Urothelium cell line (cell line): ENCODE results near the gene DDI2.
"Not testable (repeated sequence)": the region's sequence is repeated elsewhere in the genome, so short reads cannot be mapped to it uniquely, and the experiment has no call there.

ENCODE experiments used
- DNase-seq: peaks from one replicate; pipeline ENCODE4 v3.0.0; 2011; ENCODE audit warnings: low spot score, mixed read lengths
- FAIRE-seq: peaks from 2 replicates; lab custom pipeline; 2011; peaks lifted over from hg19 to GRCh38; lab: Jason Lieb, UNC

DDI2 gene

GRCh38 chr1:15617173-15618076 lies at the start of gene DDI2:
DDI2 (plus strand) TSS chr1:15617458; CDS start chr1:15617671, 213 bp downstream.
- DNase-seq: peak; percentile 94
- FAIRE-seq: peak; percentile 88

DNA sequence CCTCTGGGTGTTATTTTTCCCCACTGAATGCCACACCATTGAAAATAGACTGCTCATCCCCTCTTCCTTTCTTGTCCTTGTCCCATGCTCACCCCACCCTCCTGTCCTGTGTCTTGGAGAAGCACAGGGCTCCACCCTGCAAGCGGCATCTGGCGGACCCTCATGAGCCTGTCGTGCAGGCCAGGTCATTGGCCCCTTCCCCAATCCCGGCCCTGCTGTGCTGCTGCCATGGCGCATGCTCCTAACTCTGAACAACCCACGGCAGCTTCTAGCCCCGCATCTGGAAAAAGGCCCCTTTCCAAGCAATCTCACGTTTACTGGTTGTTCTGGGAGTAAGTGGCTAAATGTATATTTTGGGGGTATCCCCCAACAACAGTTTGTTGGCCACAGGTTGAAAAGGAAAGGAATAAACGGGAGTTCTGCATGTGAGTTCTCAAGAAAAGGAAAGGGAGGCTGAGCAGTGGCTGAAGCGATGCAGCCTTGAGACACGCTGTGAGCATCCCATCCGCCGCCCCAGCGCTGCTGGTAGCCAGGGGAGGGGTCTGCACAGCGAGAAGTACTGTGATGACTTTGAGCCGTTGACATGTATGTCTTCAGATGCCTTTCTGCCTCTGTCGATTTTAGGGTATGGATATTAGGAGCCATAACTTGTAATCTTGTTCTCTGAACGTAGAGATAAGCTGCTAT lies 48.7 kb upstream of the DDI2 start:
- FAIRE-seq (no peak), DNase-seq (no peak)

DNA sequence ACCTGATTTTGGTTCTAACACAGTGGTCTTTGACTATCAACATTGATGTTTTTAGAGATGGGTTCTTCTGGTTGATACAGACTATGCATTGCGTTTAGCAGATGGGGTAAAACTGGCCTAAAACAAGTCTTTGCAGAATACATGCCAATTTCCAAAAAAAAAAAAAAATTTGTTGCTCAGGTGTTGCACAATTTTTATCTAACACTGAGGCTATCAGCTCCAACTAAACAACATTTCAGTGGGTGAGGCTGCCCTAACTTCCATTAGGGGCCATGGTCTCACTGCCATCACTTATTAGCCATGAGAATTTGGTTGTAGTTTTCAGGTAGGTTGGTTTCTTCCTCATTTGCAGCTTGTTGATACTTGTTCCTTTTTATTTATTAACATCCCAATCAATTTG lies 46.4 kb upstream of the DDI2 start:
- FAIRE-seq: no peak
- no peak for DNase-seq

GRCh38 chr1:15571266-15571665 lies 46.0 kb upstream of the DDI2 start:
- DNase-seq: no peak
- FAIRE-seq: no peak

DNA sequence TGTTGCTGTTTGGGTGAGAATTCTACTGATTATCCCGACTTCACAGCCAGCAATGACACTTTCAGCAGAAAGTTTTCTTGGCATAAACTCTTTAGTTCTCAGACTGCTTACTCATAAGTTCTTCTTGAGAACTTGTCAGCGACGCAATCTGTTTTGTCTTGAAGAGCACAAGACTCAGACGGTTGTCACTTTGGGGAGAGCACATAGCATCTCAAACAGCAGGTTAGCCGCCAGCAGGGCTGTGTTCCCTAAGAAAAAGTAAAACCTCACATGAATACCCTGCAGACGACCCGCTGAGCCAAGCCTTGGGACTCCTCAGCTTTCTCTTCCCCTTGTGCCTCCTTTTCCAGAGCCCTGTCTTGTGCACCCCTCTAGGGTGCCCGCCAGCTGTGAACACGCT lies 43.8 kb upstream of the DDI2 start:
- DNase-seq (no peak), FAIRE-seq (no peak)

GRCh38 chr1:15574741-15575140 lies 42.5 kb upstream of the DDI2 start:
- FAIRE-seq: no peak
- DNase-seq: no peak

DNA sequence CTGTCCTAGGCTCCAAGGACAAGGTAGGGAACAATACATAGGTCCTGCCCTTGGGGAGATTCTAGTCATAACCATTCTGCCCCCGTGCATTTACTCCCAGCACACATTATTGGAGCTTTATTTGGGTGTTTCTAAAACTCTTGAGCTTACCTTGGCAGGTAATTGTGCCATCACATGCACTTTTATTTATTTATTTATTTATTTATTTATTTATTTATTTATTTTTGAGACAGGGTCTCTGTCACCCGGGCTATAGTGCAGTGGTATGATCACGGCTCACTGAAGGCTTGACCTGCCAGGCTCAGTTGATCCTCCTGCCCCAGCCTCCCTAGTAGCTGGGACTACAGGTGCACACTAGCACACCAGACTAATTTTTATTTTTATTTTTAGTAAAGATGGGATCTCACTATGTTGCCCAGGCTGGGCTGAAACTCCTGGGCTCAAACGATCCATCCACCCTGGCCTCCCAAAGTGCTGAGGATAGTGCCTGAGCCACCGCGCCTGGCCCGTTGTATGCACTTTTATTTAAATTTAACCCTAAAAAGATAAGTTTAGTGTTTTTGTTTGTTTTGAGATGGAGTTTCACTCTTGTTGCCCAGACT lies 41.6 kb upstream of the DDI2 start:
- FAIRE-seq (no peak), DNase-seq (no peak)

- no peak for FAIRE-seq
- no peak for DNase-seq
Observed at GRCh38 chr1:15577691-15578090, 39.6 kb upstream of the DDI2 start.

DNA sequence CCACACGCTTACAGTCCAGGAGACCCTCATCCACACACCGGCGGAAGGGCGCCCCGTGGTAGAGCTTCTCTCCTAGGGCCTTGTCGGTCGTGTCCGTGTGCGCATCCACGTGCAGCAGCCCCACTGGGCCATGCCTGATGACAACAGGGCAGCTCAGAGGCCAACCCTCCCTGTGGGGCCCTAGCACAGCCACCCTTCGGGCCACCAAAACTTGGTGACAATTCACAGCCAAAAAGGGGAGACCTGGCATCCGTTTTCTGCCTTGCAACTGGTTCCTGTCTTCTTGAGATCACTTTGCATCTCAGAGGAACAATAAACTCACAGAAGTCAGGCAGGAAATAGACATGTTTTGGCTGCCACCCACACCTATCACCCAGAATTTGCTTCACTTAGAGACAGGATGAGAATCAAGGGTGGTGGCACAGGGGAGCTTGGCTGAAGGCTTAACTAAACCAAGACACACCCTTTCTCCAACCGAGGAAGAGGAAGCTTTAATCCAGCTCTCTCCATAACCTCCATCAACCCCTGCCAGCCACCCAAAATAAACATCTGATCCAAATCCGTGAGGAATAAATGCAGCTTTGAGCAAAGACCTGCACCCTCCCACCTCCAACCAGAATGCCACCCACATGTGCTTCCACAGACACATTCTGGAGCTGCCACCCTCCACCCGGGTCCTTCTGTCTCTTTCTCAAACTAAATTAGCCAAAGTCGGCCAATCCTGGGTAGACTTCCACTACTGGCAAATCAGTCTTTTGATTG lies 38.2 kb upstream of the DDI2 start:
- DNase-seq (no peak), FAIRE-seq (no peak)

GRCh38 chr1:15579683-15580047 lies 37.6 kb upstream of the DDI2 start:
- FAIRE-seq (no peak), DNase-seq (no peak)

DNA sequence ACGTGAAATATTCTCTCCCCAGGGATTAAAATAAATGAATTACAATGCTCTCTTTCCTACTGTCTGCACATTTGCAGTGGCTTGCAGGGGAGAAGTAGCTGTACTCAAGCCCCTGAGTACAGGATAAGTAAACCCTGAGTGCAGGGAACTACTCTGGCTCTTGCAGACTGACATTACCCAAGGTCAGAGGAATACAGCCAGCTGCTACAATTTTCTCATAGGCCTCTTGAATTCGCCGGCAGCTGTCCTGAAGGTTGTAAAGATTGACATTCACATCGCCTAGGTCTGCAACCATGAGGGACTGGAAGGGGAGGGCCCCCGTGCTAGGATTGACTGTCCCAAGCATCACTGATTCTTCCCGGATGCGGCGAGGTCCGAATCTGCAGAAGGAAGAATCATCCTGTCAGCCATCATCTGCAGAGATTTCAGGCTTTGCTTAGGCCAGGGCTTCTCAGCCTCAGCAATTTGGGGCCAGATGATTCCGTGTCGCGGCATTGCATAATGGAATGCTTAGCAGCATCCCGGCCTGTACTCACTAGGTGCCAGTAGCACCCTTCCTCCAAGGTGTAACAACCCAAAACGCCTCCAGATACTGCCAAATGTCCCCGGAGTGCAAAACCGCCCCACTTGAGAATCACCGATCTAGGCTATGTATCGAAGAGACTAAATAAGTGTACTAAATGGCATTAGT lies 34.1 kb upstream of the DDI2 start:
- FAIRE-seq: no peak
- no peak for DNase-seq

- DNase-seq (no peak), FAIRE-seq (no peak)
Observed at GRCh38 chr1:15584489-15585363, 32.5 kb upstream of the DDI2 start, which contains the start of gene AGMAT. AGMAT (minus strand) TSS chr1:15585051; CDS start chr1:15584967, 84 bp downstream.

- FAIRE-seq: no peak
- DNase-seq: no peak
Observed at GRCh38 chr1:15592285-15592684, 25.0 kb upstream of the DDI2 start.

DNA sequence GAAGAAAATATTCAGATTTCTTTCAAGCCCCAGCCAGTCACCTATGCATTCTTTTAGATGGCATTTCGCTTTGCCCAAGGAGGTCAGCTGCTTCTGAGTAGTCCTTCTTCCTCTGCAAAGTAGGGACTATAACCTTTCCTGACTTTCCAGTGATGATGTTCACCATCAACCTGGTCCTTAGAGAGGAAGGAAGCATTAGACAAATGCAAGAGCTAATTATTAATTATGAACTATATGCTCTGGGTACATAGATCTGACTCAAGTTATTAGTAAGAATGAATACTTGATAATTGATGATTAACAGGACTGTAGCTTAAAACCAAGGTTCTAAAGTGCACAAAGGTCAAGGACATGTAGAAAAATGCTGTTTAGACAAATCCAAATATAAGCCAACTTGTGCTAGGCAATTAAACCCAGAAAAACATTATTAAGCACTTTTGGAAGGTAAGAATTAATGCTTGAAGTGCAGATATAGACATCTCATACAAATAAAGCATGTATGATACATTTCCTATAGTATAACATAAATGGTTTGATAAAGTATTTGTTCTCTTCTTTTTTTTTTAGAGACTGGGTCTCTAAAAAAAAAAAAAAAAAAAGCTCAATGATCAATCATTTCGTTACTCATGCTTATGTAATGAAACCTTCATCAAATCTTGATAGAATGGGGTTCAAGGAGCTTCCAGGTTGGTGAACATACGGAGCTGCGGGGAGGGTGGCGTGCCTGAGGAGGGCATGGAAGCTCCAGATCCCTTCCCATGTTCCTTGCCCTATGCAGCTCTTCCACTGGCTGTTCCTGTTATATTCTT lies 21.2 kb upstream of the DDI2 start:
- DNase-seq (no peak), FAIRE-seq (no peak)

DNA sequence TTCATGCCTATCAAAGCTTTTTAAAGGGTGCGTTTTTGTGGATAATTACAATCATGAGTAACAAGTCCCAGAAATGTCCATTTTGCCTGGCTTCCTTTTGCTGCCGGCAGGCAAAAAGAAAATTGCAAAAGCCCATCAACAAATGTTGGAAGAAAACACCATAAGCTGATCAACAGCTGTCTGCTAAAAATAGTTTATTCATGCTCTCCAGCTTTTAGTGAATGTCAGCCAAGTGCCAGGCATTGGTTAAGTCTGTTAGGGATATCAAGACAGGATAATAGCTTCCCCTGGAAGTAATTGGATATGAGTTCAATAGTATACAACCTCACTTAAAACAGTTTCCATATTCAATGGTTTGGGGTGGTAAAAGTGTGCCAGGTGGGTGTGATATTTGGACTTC lies 18.8 kb upstream of the DDI2 start:
- DNase-seq: no peak
- FAIRE-seq: no peak

- peak; percentile 88 for FAIRE-seq
Observed at GRCh38 chr1:15603050-15603965, 13.9 kb upstream of the DDI2 start.

GRCh38 chr1:15603966-15604282 lies 13.3 kb upstream of the DDI2 start:
- DNase-seq, FAIRE-seq: not testable (repeated sequence)

More at GRCh38 chr1:15603050-15603965, 13.9 kb upstream of the DDI2 start:
- peak; percentile 97 for DNase-seq

DNA sequence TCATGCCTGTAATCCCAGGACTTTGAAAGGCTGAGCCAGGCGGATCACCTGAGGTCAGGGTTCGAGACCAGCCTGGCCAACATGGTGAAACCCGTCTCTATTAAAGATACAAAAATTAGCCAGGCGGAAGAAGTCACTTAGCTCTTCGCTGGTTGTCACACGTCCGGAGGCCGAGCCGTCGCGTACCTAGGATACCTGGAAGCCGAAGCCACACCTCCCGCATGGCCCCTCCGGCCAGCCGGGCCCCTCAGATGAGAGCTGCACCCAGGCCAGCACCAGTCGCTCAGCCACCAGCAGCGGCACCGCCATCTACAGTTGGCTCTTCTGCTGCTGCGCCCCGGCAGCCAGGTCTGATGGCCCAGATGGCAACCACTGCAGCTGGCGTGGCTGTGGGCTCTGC lies 12.9 kb upstream of the DDI2 start:
- not testable (repeated sequence) for DNase-seq

More for the DNA sequence above, 12.9 kb upstream of the DDI2 start:
- not testable (repeated sequence) for FAIRE-seq
